ENCODE results near the gene AP3S2. TPM values are rescaled to one million over a fixed set of nuclear protein-coding genes. Genes with fewer than 3 reads are reported as not detected.

Gene AP3S2
- total and polyA plus RNA-seq, 4 donors: 8.4 to 73.5 (median 25.9) TPM

- TF ChIP-seq MAX (IDR thresholded peaks at IDR 0.05) (no peak), RAD21 (IDR thresholded peaks at IDR 0.05) (no peak)
Observed at GRCh38 chr15:89909611-89910010, 15.8 kb upstream of the AP3S2 start (continued).

DNA sequence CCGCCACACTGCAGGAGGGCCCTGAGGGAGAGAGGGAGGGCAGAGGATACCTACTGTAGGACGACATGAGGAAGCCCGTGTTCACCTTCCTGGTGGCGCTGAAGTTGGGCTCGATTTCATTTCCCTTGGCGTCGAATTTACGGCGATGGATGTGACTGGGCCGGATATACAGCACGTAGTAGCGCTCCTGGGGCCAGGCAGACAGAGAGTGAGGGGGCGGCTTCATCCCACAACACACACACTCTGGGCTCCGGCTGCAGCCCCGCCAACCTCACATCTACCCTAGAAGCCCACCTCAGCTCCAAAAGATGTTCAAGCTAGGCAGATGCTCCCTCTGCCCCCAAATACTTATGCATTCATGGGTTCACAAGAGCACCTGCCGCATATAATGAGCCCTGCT, 14.4 kb upstream of the AP3S2 start:
- H3K9ac ChIP-seq (ENCODE audit: low read depth in 1 of 2, low read length in 2 of 2): no peak overlapping the region
- no peaks in the 10 kb centered on the region for H3K27me3 ChIP-seq (ENCODE audit: control insufficient read depth in 4 of 4, insufficient read depth in 4 of 4, low read length in 3 of 4)
- no peaks in the 10 kb centered on the region for H3K9me3 ChIP-seq (ENCODE audit: control insufficient read depth in 4 of 4, low read length in 3 of 4)
- H3K4me1 ChIP-seq (ENCODE audit: control insufficient read depth in 4 of 4, insufficient read depth in 4 of 4, low read length in 3 of 4): peaks cover 0 to 12% (median 6%) of the 10 kb centered on the region in 4 donors
- DNase-seq (ENCODE audit: low spot score): no peak
- 96% methylated on average over 16 of the region's 16 CpGs for WGBS
- no peak overlapping the region for H3K27ac ChIP-seq (ENCODE audit: low read depth in 1 of 2, low read length in 2 of 2)
- no peak overlapping the region for H3K4me3 ChIP-seq (ENCODE audit: low read depth in 1 of 3, low read length in 3 of 3)
- TF ChIP-seq JUND (IDR thresholded peaks at IDR 0.05): no peak
- TF ChIP-seq NR2F2 (IDR thresholded peaks at IDR 0.05): no peak
- peaks cover 0 to 8% (median 0%) of the 10 kb centered on the region in 4 donors for H3K36me3 ChIP-seq (ENCODE audit: control insufficient read depth in 4 of 4, insufficient read depth in 3 of 4, low read depth in 1 of 4, low read length in 3 of 4)

- Histone ChIP-seq H3K4me1 (ENCODE audit: control insufficient read depth in 4 of 4, insufficient read depth in 4 of 4, low read length in 3 of 4) (peaks cover 0 to 12% (median 4%) of the 10 kb centered on the region in 4 donors), H3K4me3 (ENCODE audit: low read depth in 1 of 3, low read length in 3 of 3) (no peak overlapping the region), H3K9ac (ENCODE audit: low read depth in 1 of 2, low read length in 2 of 2) (no peak overlapping the region), H3K27ac (ENCODE audit: low read depth in 1 of 2, low read length in 2 of 2) (no peak overlapping the region), H3K36me3 (ENCODE audit: control insufficient read depth in 4 of 4, insufficient read depth in 3 of 4, low read depth in 1 of 4, low read length in 3 of 4) (peaks cover 0 to 15% (median 0%) of the 10 kb centered on the region in 4 donors), H3K27me3 (ENCODE audit: control insufficient read depth in 4 of 4, insufficient read depth in 4 of 4, low read length in 3 of 4) (no peaks in the 10 kb centered on the region), H3K9me3 (ENCODE audit: control insufficient read depth in 4 of 4, low read length in 3 of 4) (no peaks in the 10 kb centered on the region)
- WGBS: 95% methylated on average over 7 of the region's 7 CpGs
- TF ChIP-seq GABPA (IDR thresholded peaks at IDR 0.05 in 1 of 2, conservative IDR thresholded peaks at IDR 0.05 in 1 of 2) (no peak), FOXA2 (IDR thresholded peaks at IDR 0.05) (no peak), ZBTB33 (IDR thresholded peaks at IDR 0.05) (no peak)
- no peak for DNase-seq (ENCODE audit: low spot score)
Observed at GRCh38 chr15:89907289-89907688, 13.5 kb upstream of the AP3S2 start.

DNA sequence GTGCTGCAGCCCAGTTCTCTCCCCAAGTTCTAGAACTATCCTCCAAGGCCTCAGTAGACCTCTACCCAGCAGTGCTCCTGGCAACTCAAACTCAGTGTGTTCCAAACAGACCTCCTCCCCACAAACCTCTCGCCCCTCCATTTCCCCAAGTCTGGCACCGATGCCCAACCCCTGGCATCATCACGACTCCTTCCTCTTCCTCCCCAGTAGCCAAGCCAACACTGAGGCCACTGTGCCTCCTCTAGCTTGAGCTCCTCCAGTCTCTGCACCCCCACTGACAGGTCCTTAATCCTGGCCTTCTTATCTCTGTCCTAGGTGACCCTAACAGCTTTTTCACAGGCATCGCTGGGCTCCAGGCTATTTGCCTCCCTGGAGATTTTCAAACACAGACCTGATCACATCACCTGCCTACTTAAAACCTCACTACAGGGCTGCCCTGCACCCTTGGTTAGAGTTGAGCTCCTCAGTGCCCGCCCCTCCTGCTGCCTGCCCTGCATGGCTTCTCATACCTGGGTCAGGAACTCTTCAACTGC, 12.1 kb upstream of the AP3S2 start:
- Histone ChIP-seq H3K4me3 (ENCODE audit: low read depth in 1 of 3, low read length in 3 of 3) (no peak overlapping the region), H3K27me3 (ENCODE audit: control insufficient read depth in 4 of 4, insufficient read depth in 4 of 4, low read length in 3 of 4) (no peaks in the 10 kb centered on the region), H3K4me1 (ENCODE audit: control insufficient read depth in 4 of 4, insufficient read depth in 4 of 4, low read length in 3 of 4) (peaks cover 0 to 3% (median 1%) of the 10 kb centered on the region in 4 donors), H3K9me3 (ENCODE audit: control insufficient read depth in 4 of 4, low read length in 3 of 4) (no peaks in the 10 kb centered on the region), H3K36me3 (ENCODE audit: control insufficient read depth in 4 of 4, insufficient read depth in 3 of 4, low read depth in 1 of 4, low read length in 3 of 4) (peaks cover 0 to 15% (median 2%) of the 10 kb centered on the region in 4 donors), H3K27ac (ENCODE audit: low read depth in 1 of 2, low read length in 2 of 2) (no peak overlapping the region), H3K9ac (ENCODE audit: low read depth in 1 of 2, low read length in 2 of 2) (no peak overlapping the region)
- 97% methylated on average over 5 of the region's 5 CpGs for WGBS
- no peak for DNase-seq (ENCODE audit: low spot score)
- TF ChIP-seq RXRA (IDR thresholded peaks at IDR 0.05): no peak

GRCh38 chr15:89904519-89904918, 10.7 kb upstream of the AP3S2 start:
- DNase-seq (ENCODE audit: low spot score): no peak
- H3K27ac ChIP-seq (ENCODE audit: low read depth in 1 of 2, low read length in 2 of 2): no peak overlapping the region
- H3K4me1 ChIP-seq (ENCODE audit: control insufficient read depth in 4 of 4, insufficient read depth in 4 of 4, low read length in 3 of 4): no peaks in the 10 kb centered on the region
- 89% methylated on average over 5 of the region's 5 CpGs for WGBS
- no peak overlapping the region for H3K9ac ChIP-seq (ENCODE audit: low read depth in 1 of 2, low read length in 2 of 2)
- H3K4me3 ChIP-seq (ENCODE audit: low read depth in 1 of 3, low read length in 3 of 3): no peak overlapping the region
- H3K9me3 ChIP-seq (ENCODE audit: control insufficient read depth in 4 of 4, low read length in 3 of 4): no peaks in the 10 kb centered on the region
- H3K27me3 ChIP-seq (ENCODE audit: control insufficient read depth in 4 of 4, insufficient read depth in 4 of 4, low read length in 3 of 4): no peaks in the 10 kb centered on the region
- H3K36me3 ChIP-seq (ENCODE audit: control insufficient read depth in 4 of 4, insufficient read depth in 3 of 4, low read depth in 1 of 4, low read length in 3 of 4): peaks cover 0 to 15% (median 2%) of the 10 kb centered on the region in 4 donors
- TF ChIP-seq ZBTB33 (IDR thresholded peaks at IDR 0.05): no peak
- TF ChIP-seq FOXA1 (IDR thresholded peaks at IDR 0.05): no peak
- TF ChIP-seq MAX (IDR thresholded peaks at IDR 0.05): no peak
- no peak for TF ChIP-seq TAF1 (conservative IDR thresholded peaks at IDR 0.05)
- TF ChIP-seq, protein P1, sequence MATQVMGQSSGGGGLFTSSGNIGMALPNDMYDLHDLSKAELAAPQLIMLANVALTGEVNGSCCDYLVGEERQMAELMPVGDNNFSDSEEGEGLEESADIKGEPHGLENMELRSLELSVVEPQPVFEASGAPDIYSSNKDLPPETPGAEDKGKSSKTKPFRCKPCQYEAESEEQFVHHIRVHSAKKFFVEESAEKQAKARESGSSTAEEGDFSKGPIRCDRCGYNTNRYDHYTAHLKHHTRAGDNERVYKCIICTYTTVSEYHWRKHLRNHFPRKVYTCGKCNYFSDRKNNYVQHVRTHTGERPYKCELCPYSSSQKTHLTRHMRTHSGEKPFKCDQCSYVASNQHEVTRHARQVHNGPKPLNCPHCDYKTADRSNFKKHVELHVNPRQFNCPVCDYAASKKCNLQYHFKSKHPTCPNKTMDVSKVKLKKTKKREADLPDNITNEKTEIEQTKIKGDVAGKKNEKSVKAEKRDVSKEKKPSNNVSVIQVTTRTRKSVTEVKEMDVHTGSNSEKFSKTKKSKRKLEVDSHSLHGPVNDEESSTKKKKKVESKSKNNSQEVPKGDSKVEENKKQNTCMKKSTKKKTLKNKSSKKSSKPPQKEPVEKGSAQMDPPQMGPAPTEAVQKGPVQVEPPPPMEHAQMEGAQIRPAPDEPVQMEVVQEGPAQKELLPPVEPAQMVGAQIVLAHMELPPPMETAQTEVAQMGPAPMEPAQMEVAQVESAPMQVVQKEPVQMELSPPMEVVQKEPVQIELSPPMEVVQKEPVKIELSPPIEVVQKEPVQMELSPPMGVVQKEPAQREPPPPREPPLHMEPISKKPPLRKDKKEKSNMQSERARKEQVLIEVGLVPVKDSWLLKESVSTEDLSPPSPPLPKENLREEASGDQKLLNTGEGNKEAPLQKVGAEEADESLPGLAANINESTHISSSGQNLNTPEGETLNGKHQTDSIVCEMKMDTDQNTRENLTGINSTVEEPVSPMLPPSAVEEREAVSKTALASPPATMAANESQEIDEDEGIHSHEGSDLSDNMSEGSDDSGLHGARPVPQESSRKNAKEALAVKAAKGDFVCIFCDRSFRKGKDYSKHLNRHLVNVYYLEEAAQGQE (IDR thresholded peaks at IDR 0.05): no peak
- TF ChIP-seq, protein P2, sequence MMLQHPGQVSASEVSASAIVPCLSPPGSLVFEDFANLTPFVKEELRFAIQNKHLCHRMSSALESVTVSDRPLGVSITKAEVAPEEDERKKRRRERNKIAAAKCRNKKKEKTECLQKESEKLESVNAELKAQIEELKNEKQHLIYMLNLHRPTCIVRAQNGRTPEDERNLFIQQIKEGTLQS (IDR thresholded peaks at IDR 0.05): no peak
